ENCODE data around the gene TFF3. TPM values are rescaled to one million over a fixed set of nuclear protein-coding genes. Genes with fewer than 3 reads are reported as not detected.

The TFF3 gene
- total and polyA plus RNA-seq, 2 of the 4 experiments (the other 2 are of a cell fraction), result not detected

DNA sequence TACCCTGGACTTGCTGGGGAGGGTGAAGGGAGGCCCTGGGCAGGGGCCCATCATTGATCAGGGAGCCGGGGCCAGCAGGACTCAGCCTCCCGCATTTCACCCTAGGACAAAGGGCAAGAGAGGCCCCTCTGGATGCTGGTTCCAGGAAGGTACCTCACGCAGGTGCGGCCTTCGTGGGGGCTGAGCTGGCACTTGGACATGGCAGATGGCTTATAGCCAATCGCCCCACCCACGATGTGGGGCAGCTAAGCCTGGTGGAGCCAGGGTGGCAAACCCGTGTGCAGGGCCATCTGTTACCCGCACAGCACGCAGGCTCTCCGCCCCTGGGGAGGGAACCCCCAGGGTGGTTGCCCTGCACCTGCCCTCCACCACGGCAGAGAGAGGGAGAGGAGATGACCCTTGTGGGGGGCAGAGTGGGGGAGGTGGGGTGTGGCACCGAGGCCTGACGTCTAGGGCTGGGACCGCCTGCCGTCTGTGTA is 2.5 kb downstream of the TFF3 start:
- Histone ChIP-seq H3K14ac (replicated peaks; ENCODE audit: low read depth, low read length) (no peak overlapping the region), H3K36me3 (ENCODE audit: control insufficient read depth, insufficient read depth, low read length) (no peaks in the 10 kb centered on the region), H2BK120ac (ENCODE audit: low read depth, low read length) (no peak overlapping the region), H2BK5ac (ENCODE audit: low read depth, low read length, poor library complexity, severe bottlenecking) (no peak overlapping the region), H4K91ac (ENCODE audit: insufficient read depth, low read depth, low read length) (no peak overlapping the region), H3K9me3 (ENCODE audit: control insufficient read depth, insufficient read depth, low read length) (no peaks in the 10 kb centered on the region), H2BK20ac (ENCODE audit: low read depth, low read length) (no peak overlapping the region), H3K4ac (ENCODE audit: low read depth, low read length) (no peak overlapping the region), H3K23ac (ENCODE audit: low read depth, low read length) (no peak overlapping the region), H3K4me1 (ENCODE audit: control insufficient read depth, insufficient read depth, low read length) (no peaks in the 10 kb centered on the region; the same call in 1 of the 2 replicates), H4K20me1 (ENCODE audit: insufficient read depth, low read length) (no peaks in the 10 kb centered on the region), H2BK15ac (ENCODE audit: low read depth, low read length) (no peak overlapping the region), H3K4me2 (ENCODE audit: low read depth, low read length) (no peak overlapping the region), H3K27me3 (ENCODE audit: control insufficient read depth, insufficient read depth, low read length) (peaks cover 68% of the 10 kb centered on the region; the same call in 1 of the 2 replicates), H3K27ac (ENCODE audit: insufficient read depth, low read length) (no peak overlapping the region), H2AK5ac (ENCODE audit: low read depth, low read length) (no peak overlapping the region), H3K18ac (ENCODE audit: low read depth, low read length) (no peak overlapping the region), H4K8ac (ENCODE audit: low read depth in 2 of 2, low read length in 2 of 2) (no peak overlapping the region), H2AK9ac (replicated peaks; ENCODE audit: low read depth, low read length, poor library complexity) (no peak overlapping the region), H3K79me1 (ENCODE audit: low read depth in 1 of 2, low read length in 2 of 2) (no peaks in the 10 kb centered on the region), H3K9me1 (ENCODE audit: insufficient read depth, low read length) (no peaks in the 10 kb centered on the region; the same call in 1 of the 2 replicates), H3K56ac (ENCODE audit: extremely low read depth, insufficient read depth, low read length) (no peak overlapping the region), H2AFZ (replicated peaks; ENCODE audit: low read length, poor library complexity) (no peak overlapping the region), H4K5ac (ENCODE audit: low read depth, low read length) (no peak overlapping the region), H3K4me3 (ENCODE audit: insufficient read depth, low read depth, low read length) (no peak overlapping the region), H3K9ac (ENCODE audit: low read depth, low read length) (no peak overlapping the region)
- CTCF ChIA-PET, result no interaction called here
- DNase-seq (no peak), ATAC-seq (ENCODE audit: low read depth) (no peak)
- intact Hi-C loops (cut with micrococcal nuclease), result no loop called here
- BruUV-seq (replicated peaks), result no TSS peak
- WGBS, 2 experiments (ENCODE audit: extremely low coverage in 2 of 2, insufficient read length in 1 of 2), result 87% methylated on average over 3 of the region's 16 CpGs; no CpG with 5 or more reads in 1 of the 2 experiments
- in situ Hi-C loops (cut with MboI; ENCODE audit: low sequenced_read_pairs), result no loop called here
- dilution Hi-C loops (cut with HindIII; ENCODE audit: low sequenced_read_pairs, unreplicated experiment), result no loop called here
- POLR2A ChIA-PET (ENCODE audit: unreplicated experiment), result no interaction called here
- TF ChIP-seq BHLHE40 (IDR thresholded peaks at IDR 0.05; ENCODE audit: low read depth, low read length) (no peak), CEBPB (IDR thresholded peaks at IDR 0.05; ENCODE audit: low read depth, low read length) (no peak), CHD1 (IDR thresholded peaks at IDR 0.05; ENCODE audit: low read depth, low read length) (no peak), MAZ (IDR thresholded peaks at IDR 0.05; ENCODE audit: borderline replicate concordance, low read depth, low read length) (no peak)
